HEK293 (cell line): ENCODE measurements around the gene CTRB1.

Experiments used
- GLI4 ChIP-seq: fragments of 450-650 bp; formaldehyde crosslinking; IDR thresholded peaks from 2 replicates; pipeline ENCODE4 v1.5.1; 2016; ENCODE audit warnings: missing biosample characterization, missing genetic modification characterization
- IKZF3 ChIP-seq: fragments of 450-650 bp; IDR thresholded peaks from 2 replicates; pipeline ENCODE4 v1.5.0; 2018; ENCODE audit warnings: missing biosample characterization, mild to moderate bottlenecking, missing genetic modification characterization, moderate library complexity
- KLF16 ChIP-seq: fragments of 450-650 bp; formaldehyde crosslinking; IDR thresholded peaks from 2 replicates; pipeline ENCODE4 v1.5.1; 2017; ENCODE audit warnings: missing biosample characterization, missing genetic modification characterization
- REST ChIP-seq: fragments of 450-650 bp; formaldehyde crosslinking; IDR thresholded peaks from 2 replicates; pipeline ENCODE4 v1.5.1; 2016; ENCODE audit warnings: missing biosample characterization, missing genetic modification characterization
- ZBTB6 ChIP-seq: fragments of 450-650 bp; formaldehyde crosslinking; IDR thresholded peaks from 2 replicates; pipeline ENCODE4 v1.5.1; 2017; ENCODE audit warnings: missing biosample characterization, missing genetic modification characterization
- ZNF112 ChIP-seq: fragments of 450-650 bp; formaldehyde crosslinking; IDR thresholded peaks from 2 replicates; pipeline ENCODE4 v1.5.0; 2017; ENCODE audit warnings: missing biosample characterization, missing genetic modification characterization
- ZNF510 ChIP-seq: fragments of 450-650 bp; formaldehyde crosslinking; IDR thresholded peaks from 2 replicates; pipeline ENCODE4 v1.5.1; 2018; ENCODE audit warnings: mild to moderate bottlenecking, missing genetic modification characterization, missing biosample characterization; ENCODE audit not compliant: insufficient replicate concordance
- ZNF600 ChIP-seq: fragments of 450-650 bp; formaldehyde crosslinking; IDR thresholded peaks from 2 replicates; pipeline ENCODE4 v1.5.1; 2016; ENCODE audit warnings: missing biosample characterization, missing genetic modification characterization
- ZNF701 ChIP-seq: fragments of 450-650 bp; formaldehyde crosslinking; IDR thresholded peaks from 2 replicates; pipeline ENCODE4 v1.5.1; 2016; ENCODE audit warnings: missing biosample characterization, missing genetic modification characterization
- ZNF768 ChIP-seq: fragments of 450-650 bp; formaldehyde crosslinking; IDR thresholded peaks from 2 replicates; pipeline ENCODE4 v1.5.1; 2018; ENCODE audit warnings: missing biosample characterization, mild to moderate bottlenecking, missing genetic modification characterization
- ZNF777 ChIP-seq: fragments of 450-650 bp; formaldehyde crosslinking; IDR thresholded peaks from 2 replicates; pipeline ENCODE4 v1.5.1; 2017; ENCODE audit warnings: missing biosample characterization, missing genetic modification characterization, borderline replicate concordance
- TF ChIP-seq, protein P1 (sequence below): fragments of 450-650 bp; formaldehyde crosslinking; IDR thresholded peaks from 2 replicates; pipeline ENCODE4 v1.5.1; 2016; ENCODE audit warnings: missing biosample characterization, missing genetic modification characterization
- TF ChIP-seq, protein P2 (sequence below): fragments of 450-650 bp; formaldehyde crosslinking; IDR thresholded peaks from 2 replicates; pipeline ENCODE4 v1.5.1; 2016; ENCODE audit warnings: missing biosample characterization, missing genetic modification characterization

DNA sequence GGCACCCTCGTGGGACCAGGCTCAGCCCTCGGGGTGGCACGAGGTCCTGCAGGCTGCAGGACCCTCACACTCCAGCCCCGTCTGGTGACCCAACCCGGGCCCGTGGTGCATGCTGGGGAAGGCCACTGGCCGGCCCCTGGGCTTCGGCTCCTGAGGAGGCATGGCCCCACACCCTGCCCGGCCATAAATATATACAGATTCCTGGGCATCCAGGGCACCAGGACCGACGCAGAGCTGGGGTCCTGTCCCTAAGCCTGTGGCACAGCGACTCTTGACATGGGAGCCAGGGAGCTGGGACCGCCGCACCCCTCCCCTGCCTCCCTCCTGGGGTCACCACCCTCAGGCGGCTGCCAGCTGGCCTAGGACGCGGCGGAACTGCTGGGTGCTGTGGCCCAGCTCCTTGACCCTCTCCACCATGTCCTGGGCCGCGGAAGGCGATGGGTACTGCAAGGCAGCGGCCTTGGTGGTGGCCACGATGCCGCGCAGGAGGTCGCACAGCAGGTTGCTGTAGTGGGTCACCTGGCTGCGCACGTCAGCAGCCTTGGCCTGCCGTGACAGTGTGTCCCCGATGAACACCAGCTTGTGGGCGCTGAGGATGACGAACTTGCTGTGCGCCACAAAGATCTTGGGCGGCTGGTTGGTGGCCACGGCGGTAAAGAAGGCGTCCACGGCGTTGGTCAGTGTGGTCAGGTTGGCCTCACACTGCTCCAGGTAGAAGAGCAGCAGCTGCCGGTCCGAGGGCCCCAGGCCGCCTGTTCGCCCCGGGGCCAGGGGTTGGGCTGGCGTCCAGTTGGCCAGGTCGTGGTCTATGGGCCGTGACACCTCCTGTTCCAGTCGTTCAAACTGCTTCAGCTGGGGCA, 10.6 kb downstream of the CTRB1 start:
- TF ChIP-seq, protein P1, sequence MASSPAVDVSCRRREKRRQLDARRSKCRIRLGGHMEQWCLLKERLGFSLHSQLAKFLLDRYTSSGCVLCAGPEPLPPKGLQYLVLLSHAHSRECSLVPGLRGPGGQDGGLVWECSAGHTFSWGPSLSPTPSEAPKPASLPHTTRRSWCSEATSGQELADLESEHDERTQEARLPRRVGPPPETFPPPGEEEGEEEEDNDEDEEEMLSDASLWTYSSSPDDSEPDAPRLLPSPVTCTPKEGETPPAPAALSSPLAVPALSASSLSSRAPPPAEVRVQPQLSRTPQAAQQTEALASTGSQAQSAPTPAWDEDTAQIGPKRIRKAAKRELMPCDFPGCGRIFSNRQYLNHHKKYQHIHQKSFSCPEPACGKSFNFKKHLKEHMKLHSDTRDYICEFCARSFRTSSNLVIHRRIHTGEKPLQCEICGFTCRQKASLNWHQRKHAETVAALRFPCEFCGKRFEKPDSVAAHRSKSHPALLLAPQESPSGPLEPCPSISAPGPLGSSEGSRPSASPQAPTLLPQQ (tag by site-specific recombination), result no peak
- TF ChIP-seq REST, result no peak
- TF ChIP-seq ZNF600 (tag by site-specific recombination), result no peak
- TF ChIP-seq, protein P2, sequence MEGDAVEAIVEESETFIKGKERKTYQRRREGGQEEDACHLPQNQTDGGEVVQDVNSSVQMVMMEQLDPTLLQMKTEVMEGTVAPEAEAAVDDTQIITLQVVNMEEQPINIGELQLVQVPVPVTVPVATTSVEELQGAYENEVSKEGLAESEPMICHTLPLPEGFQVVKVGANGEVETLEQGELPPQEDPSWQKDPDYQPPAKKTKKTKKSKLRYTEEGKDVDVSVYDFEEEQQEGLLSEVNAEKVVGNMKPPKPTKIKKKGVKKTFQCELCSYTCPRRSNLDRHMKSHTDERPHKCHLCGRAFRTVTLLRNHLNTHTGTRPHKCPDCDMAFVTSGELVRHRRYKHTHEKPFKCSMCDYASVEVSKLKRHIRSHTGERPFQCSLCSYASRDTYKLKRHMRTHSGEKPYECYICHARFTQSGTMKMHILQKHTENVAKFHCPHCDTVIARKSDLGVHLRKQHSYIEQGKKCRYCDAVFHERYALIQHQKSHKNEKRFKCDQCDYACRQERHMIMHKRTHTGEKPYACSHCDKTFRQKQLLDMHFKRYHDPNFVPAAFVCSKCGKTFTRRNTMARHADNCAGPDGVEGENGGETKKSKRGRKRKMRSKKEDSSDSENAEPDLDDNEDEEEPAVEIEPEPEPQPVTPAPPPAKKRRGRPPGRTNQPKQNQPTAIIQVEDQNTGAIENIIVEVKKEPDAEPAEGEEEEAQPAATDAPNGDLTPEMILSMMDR (tag by site-specific recombination), result no peak
- no peak for TF ChIP-seq ZNF510 (tag by site-specific recombination)
- TF ChIP-seq GLI4 (tag by site-specific recombination), result no peak
- TF ChIP-seq KLF16, result no peak
- no peak for TF ChIP-seq ZNF112 (tag by site-specific recombination)
- no peak for TF ChIP-seq IKZF3 (tag by site-specific recombination)
- no peak for TF ChIP-seq ZNF777
- no peak for TF ChIP-seq ZNF701
- TF ChIP-seq ZBTB6 (tag by site-specific recombination), result no peak
- no peak for TF ChIP-seq ZNF768 (tag by site-specific recombination)
